HCT116 (cell line): ENCODE results near the gene TTLL5. TPM values are rescaled to one million over a fixed set of nuclear protein-coding genes. Genes with fewer than 3 reads are reported as not detected.

Experiments used
- ATAC-seq: fragments of 200-7000 bp; cut with Tn5 transposase; 2 replicates; pipeline ENCODE4 v1.9.1; 2020; ENCODE audit warnings: mild to moderate bottlenecking, moderate library complexity
- BruUV-seq: library from RNA; stranded (reverse); fragments of 400-500 nt; replicated peaks from 2 replicates; lab custom pipeline; 2021; lab: Mats Ljungman, UMichigan
- CTCF ChIA-PET: fragments of 300-600 bp; sonication (Branson Sonifier 250); formaldehyde crosslinking; loops from one replicate; lab custom pipeline; 2021; ENCODE audit warnings: antibody characterized with exemption; lab: Charles Lee
- POLR2A ChIA-PET: fragments of 300-600, 350-600 bp; sonication (Branson Sonifier 250); formaldehyde crosslinking; loops from one replicate; lab custom pipeline; 2021; ENCODE audit warnings: antibody characterized with exemption; lab: Charles Lee
- RAD21 ChIA-PET, 2 experiments: fragments of 300-600 bp; sonication (Branson Sonifier 250); formaldehyde crosslinking; loops; one replicate each; lab custom pipeline; 2023; ENCODE audit warnings: low total read pairs in 2 of 2; ENCODE audit not compliant: uncharacterized antibody in 2 of 2, unreplicated experiment in 2 of 2, low non-redundant PET in 1 of 2; lab: Charles Lee
- DNase-seq: peaks from one replicate; pipeline ENCODE4 v3.0.0-alpha.2; 2010; ENCODE audit warnings: low read depth, low spot score
- H2AFZ ChIP-seq: fragments of 200-600 bp; shearing (Covaris generic), sonication (generic); 2 replicates; pipeline ENCODE4 v1.6.1; 2017; ENCODE audit warnings: low read depth, mixed run types, mixed read lengths, antibody characterized with exemption, low read length; ENCODE audit not compliant: poor library complexity, severe bottlenecking
- H3K27ac ChIP-seq: 2 replicates; pipeline ENCODE4 v1.5.1; 2012; ENCODE audit warnings: low read depth, low read length
- H3K27me3 ChIP-seq: fragments of 200-600 bp; sonication (generic); 2 replicates; pipeline ENCODE4 v1.6.1; 2016; ENCODE audit warnings: mixed run types, low read length, mixed read lengths; ENCODE audit not compliant: insufficient read depth
- H3K36me3 ChIP-seq, 2 experiments: fragments of 200-500 bp in 1 of 2; fragments of 200-600 bp in 1 of 2; sonication (Bioruptor generic) in 1 of 2; sonication (generic) in 1 of 2; 2 replicates each; pipeline versions ENCODE4 v1.5.1 to v1.6.1; 2014 to 2016; ENCODE audit warnings: low read length in 2 of 2, inconsistent platforms in 1 of 2, mixed read lengths in 1 of 2, mixed run types in 1 of 2; ENCODE audit not compliant: insufficient read depth in 2 of 2, control insufficient read depth in 1 of 2
- H3K4me1 ChIP-seq, 2 experiments: fragments of 200-600 bp in 1 of 2; sonication (generic) in 1 of 2; 2 replicates each; pipeline versions ENCODE4 v1.5.1 to v1.6.1; 2012 to 2017; ENCODE audit warnings: low read length in 2 of 2, inconsistent platforms in 1 of 2, mild to moderate bottlenecking in 1 of 2, mixed read lengths in 1 of 2, mixed run types in 1 of 2, moderate library complexity in 1 of 2; ENCODE audit not compliant: insufficient read depth in 2 of 2, control insufficient read depth in 1 of 2
- H3K4me2 ChIP-seq: fragments of 200-600 bp; sonication (generic); 2 replicates; pipeline ENCODE4 v1.6.1; 2017; ENCODE audit warnings: mixed run types, low read length, mixed read lengths
- H3K4me3 ChIP-seq, 2 experiments: fragments of 200-600 bp in 1 of 2; sonication (generic) in 1 of 2; replicated peaks in 1 of 2; 2 replicates each; pipeline ENCODE4 v1.5.1; 2011 to 2016; ENCODE audit warnings: low read length in 2 of 2, control low read depth in 1 of 2, low read depth in 1 of 2, mild to moderate bottlenecking in 1 of 2, mixed read lengths in 1 of 2, mixed run types in 1 of 2
- H3K79me2 ChIP-seq: fragments of 200-600 bp; sonication (generic); 2 replicates; pipeline ENCODE4 v1.6.1; 2017; ENCODE audit warnings: mild to moderate bottlenecking, mixed run types, low read length, moderate library complexity, mixed read lengths; ENCODE audit not compliant: insufficient read depth
- H3K9ac ChIP-seq: fragments of 200-600 bp; sonication (generic); 2 replicates; pipeline ENCODE4 v1.6.1; 2016; ENCODE audit warnings: low read length, mixed read lengths
- H3K9me2 ChIP-seq: fragments of 200-600 bp; sonication (generic), shearing (Covaris generic); 2 replicates; pipeline ENCODE4 v1.6.1; 2017; ENCODE audit warnings: mixed run types, mild to moderate bottlenecking, moderate library complexity; ENCODE audit not compliant: insufficient read depth
- H3K9me3 ChIP-seq, 2 experiments: fragments of 200-500 bp in 1 of 2; fragments of 200-600 bp in 1 of 2; sonication (Bioruptor generic) in 1 of 2; sonication (generic) in 1 of 2; 2 replicates each; pipeline ENCODE4 v1.6.1; 2014 to 2017; ENCODE audit warnings: low read length in 2 of 2, mixed read lengths in 2 of 2, inconsistent platforms in 1 of 2, low read depth in 1 of 2, mild to moderate bottlenecking in 1 of 2, mixed run types in 1 of 2, moderate library complexity in 1 of 2; ENCODE audit not compliant: control insufficient read depth in 1 of 2, insufficient read depth in 1 of 2
- H4K20me1 ChIP-seq: fragments of 200-600 bp; sonication (generic), shearing (Covaris generic); 2 replicates; pipeline ENCODE4 v1.6.1; 2017; ENCODE audit warnings: mixed run types, mild to moderate bottlenecking, moderate library complexity; ENCODE audit not compliant: insufficient read depth
- ELF1 ChIP-seq: IDR thresholded peaks from 2 replicates; pipeline ENCODE4 v1.6.1; 2012; ENCODE audit warnings: low read depth, borderline replicate concordance
- FOSL1 ChIP-seq: IDR thresholded peaks from 2 replicates; pipeline ENCODE4 v1.6.1; 2012; ENCODE audit warnings: low read depth
- JUND ChIP-seq: IDR thresholded peaks from 2 replicates; pipeline ENCODE4 v1.6.1; 2012
- RAD21 ChIP-seq: IDR thresholded peaks from 2 replicates; pipeline ENCODE4 v1.6.1; 2012; ENCODE audit warnings: low read depth, mild to moderate bottlenecking
- REST ChIP-seq: IDR thresholded peaks from 2 replicates; pipeline ENCODE4 v1.6.1; 2012; ENCODE audit warnings: low read depth
- SRF ChIP-seq: IDR thresholded peaks from 2 replicates; pipeline ENCODE4 v1.6.1; 2012; ENCODE audit warnings: low read depth
- YY1 ChIP-seq: IDR thresholded peaks from 2 replicates; pipeline ENCODE4 v1.6.1; 2011; ENCODE audit warnings: low read length, low read depth, moderate library complexity, mild to moderate bottlenecking; ENCODE audit not compliant: insufficient replicate concordance; ENCODE audit errors: extremely low read depth
- ZFX ChIP-seq: fragments of 450-650 bp; IDR thresholded peaks from 2 replicates; pipeline ENCODE4 v1.6.1; 2017
- intact Hi-C: fragments of 100-400 bp; cut with micrococcal nuclease; formaldehyde crosslinking; loops from 2 replicates; pipeline ENCODE4 v1.10.0; 2022
- total RNA-seq: library from RNA; stranded (reverse); gene quantifications from one replicate; pipeline ENCODE4 v1.2.1, GENCODE V29; 2021; ENCODE audit not compliant: unreplicated experiment

TTLL5 gene
- total RNA-seq, 1 experiment from 2014 or later: 26.2 TPM

GRCh38 chr14:75939200-75939599 lies 278.2 kb downstream of the TTLL5 start:
- Histone ChIP-seq H3K36me3 (no peaks in the 10 kb centered on the region), H3K27ac (no peak overlapping the region), H2AFZ (no peak overlapping the region), H3K27me3 (no peaks in the 10 kb centered on the region), H3K4me2 (no peak overlapping the region), H3K4me3 (no peak overlapping the region), H4K20me1 (no peaks in the 10 kb centered on the region), H3K4me1 (peaks cover 8 to 9% of the 10 kb centered on the region in 2 experiments; a peak in 3 of 4 replicates), H3K9me3 (no peaks in the 10 kb centered on the region), H3K9ac (no peak overlapping the region), H3K9me2 (no peaks in the 10 kb centered on the region), H3K79me2 (no peaks in the 10 kb centered on the region)
- RAD21 ChIA-PET: no interaction called here
- CTCF ChIA-PET: no interaction called here
- TF ChIP-seq JUND (no peak), SRF (no peak), ELF1 (no peak), ZFX (no peak), YY1 (no peak), FOSL1 (no peak), REST (no peak), RAD21 (no peak)
- ATAC-seq: no peak
- POLR2A ChIA-PET: no interaction called here
- no TSS peak for BruUV-seq
- DNase-seq: no peak
- intact Hi-C loops: no loop called here
